ENCODE results near the gene GTF2H1.

The GTF2H1 gene

GRCh38 chr11:18352581-18352980 lies 30.2 kb downstream of the GTF2H1 start:
- no peak for DNase-seq (ENCODE audit: low spot score)
- TF ChIP-seq CTCF (IDR thresholded peaks at IDR 0.05; ENCODE audit: extremely low read depth, insufficient read depth, missing control alignments), result no peak
- in situ Hi-C loops (cut with MboI; ENCODE audit: low pct_unique_long_range_greater_than_20kb, low sequenced_read_pairs, unreplicated experiment), result no loop called here

- in situ Hi-C loops (cut with MboI; ENCODE audit: low pct_unique_long_range_greater_than_20kb, low sequenced_read_pairs, unreplicated experiment), result no loop called here
- no peak for TF ChIP-seq CTCF (IDR thresholded peaks at IDR 0.05; ENCODE audit: extremely low read depth, insufficient read depth, missing control alignments)
- no peak for DNase-seq (ENCODE audit: low spot score)
Measured at GRCh38 chr11:18358646-18359045, 36.3 kb downstream of the GTF2H1 start.

GRCh38 chr11:18361154-18361553 lies 38.8 kb downstream of the GTF2H1 start:
- TF ChIP-seq CTCF (IDR thresholded peaks at IDR 0.05; ENCODE audit: extremely low read depth, insufficient read depth, missing control alignments), result no peak
- DNase-seq (ENCODE audit: low spot score), result no peak
- in situ Hi-C loops (cut with MboI; ENCODE audit: low pct_unique_long_range_greater_than_20kb, low sequenced_read_pairs, unreplicated experiment), result no loop called here

GRCh38 chr11:18364495-18365073 lies 42.2 kb downstream of the GTF2H1 start:
- TF ChIP-seq CTCF (IDR thresholded peaks at IDR 0.05; ENCODE audit: extremely low read depth, insufficient read depth, missing control alignments), result no peak
- in situ Hi-C loops (cut with MboI; ENCODE audit: low pct_unique_long_range_greater_than_20kb, low sequenced_read_pairs, unreplicated experiment), result no loop called here
- DNase-seq (ENCODE audit: low spot score), result no peak

GRCh38 chr11:18365741-18366140 lies 43.4 kb downstream of the GTF2H1 start:
- no peak for DNase-seq (ENCODE audit: low spot score)

GRCh38 chr11:18366286-18366685 lies 43.9 kb downstream of the GTF2H1 start:
- no peak for TF ChIP-seq CTCF (IDR thresholded peaks at IDR 0.05; ENCODE audit: extremely low read depth, insufficient read depth, missing control alignments)
- DNase-seq (ENCODE audit: low spot score), result no peak
- in situ Hi-C loops (cut with MboI; ENCODE audit: low pct_unique_long_range_greater_than_20kb, low sequenced_read_pairs, unreplicated experiment), result no loop called here

More at GRCh38 chr11:18365741-18366140, 43.4 kb downstream of the GTF2H1 start:
- TF ChIP-seq CTCF (IDR thresholded peaks at IDR 0.05; ENCODE audit: extremely low read depth, insufficient read depth, missing control alignments), result no peak
- in situ Hi-C loops (cut with MboI; ENCODE audit: low pct_unique_long_range_greater_than_20kb, low sequenced_read_pairs, unreplicated experiment), result no loop called here

All from GM13977 (cell line).